Activated CD8-positive, alpha-beta memory T cell treated with anti-CD3 and anti-CD28 coated beads, Interleukin-2, amount 10 ng/mL, durations not matched to agents 7 days and 5 days (primary cell): ENCODE measurements around the gene TBCE. TPM values are rescaled to one million over a fixed set of nuclear protein-coding genes. Genes with fewer than 3 reads are reported as not detected.
"Not testable (repeated sequence)": the region's sequence is repeated elsewhere in the genome, so short reads cannot be mapped to it uniquely, and the experiment has no call there.

Source experiments
- ATAC-seq: fragments of 150-1000 bp; cut with Tn5 transposase; one replicate; pipeline ENCODE4 v1.10.0; 2021; ENCODE audit warnings: moderate library complexity
- CTCF ChIA-PET: fragments of 350-600 bp; sonication (Branson Sonifier 250); formaldehyde crosslinking; loops from one replicate; lab custom pipeline; 2021; ENCODE audit warnings: antibody characterized with exemption; lab: Charles Lee
- DNase-seq: peaks from one replicate; pipeline ENCODE4 v3.0.0-alpha.2; 2020
- H3K27ac Mint-ChIP-seq: one replicate; pipeline ENCODE4 v1.8.0; 2021; ENCODE audit warnings: mild to moderate bottlenecking, mixed read lengths
- H3K27me3 Mint-ChIP-seq: one replicate; pipeline ENCODE4 v1.8.0; 2021; ENCODE audit warnings: mixed read lengths
- H3K36me3 Mint-ChIP-seq: one replicate; pipeline ENCODE4 v1.8.0; 2021; ENCODE audit warnings: mild to moderate bottlenecking, mixed read lengths
- H3K4me1 Mint-ChIP-seq: one replicate; pipeline ENCODE4 v1.8.0; 2021; ENCODE audit warnings: mixed read lengths
- H3K4me3 Mint-ChIP-seq: one replicate; pipeline ENCODE4 v1.8.0; 2021; ENCODE audit warnings: mild to moderate bottlenecking, moderate library complexity, mixed read lengths
- H3K9me3 Mint-ChIP-seq: one replicate; pipeline ENCODE4 v1.8.0; 2022; ENCODE audit warnings: low read depth, mixed read lengths
- total RNA-seq, 2 experiments: library from RNA; stranded (reverse); gene quantifications; one replicate each; pipeline ENCODE4 v1.2.3, GENCODE V29; 2021

Gene TBCE
- total RNA-seq, 2 experiments from 2014 or later = 27.4 to 30.2 TPM

DNA sequence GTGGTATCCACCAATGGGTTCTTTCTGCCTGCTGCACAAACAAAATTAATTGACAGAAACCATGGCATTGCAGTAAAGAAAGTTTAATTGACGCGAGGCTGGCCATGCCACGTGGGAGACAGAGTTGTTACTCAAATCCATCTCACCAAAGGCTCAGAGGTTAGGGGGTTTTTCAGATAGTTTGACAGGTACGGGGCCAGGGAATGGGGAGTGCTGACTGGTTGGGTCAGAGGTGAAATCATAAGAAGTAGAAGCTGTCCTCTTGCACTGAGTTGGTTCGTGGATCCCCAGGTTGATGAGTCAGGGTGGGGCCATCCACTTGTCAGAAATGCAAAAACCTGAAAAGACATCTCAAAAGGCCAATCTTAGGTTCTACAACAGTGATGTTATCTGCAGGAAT, 941 bp upstream of the TBCE start:
- H3K4me3 Mint-ChIP-seq = peak overlapping the region; percentile 96
- H3K27me3 Mint-ChIP-seq = no peaks in the 10 kb centered on the region
- CTCF ChIA-PET = interaction anchor here (1.6 to 2.4 kb wide), 2 partner anchors 50 to 138 kb away, joined by 6 to 7 read pairs; partner anchors contain the start of gene B3GALNT2
- peak overlapping the region; percentile 61 for H3K27ac Mint-ChIP-seq
- H3K4me1 Mint-ChIP-seq = peaks cover 27% of the 10 kb centered on the region
- ATAC-seq (no peak), DNase-seq (no peak)
- H3K36me3 Mint-ChIP-seq = peaks cover 5% of the 10 kb centered on the region
- no peaks in the 10 kb centered on the region for H3K9me3 Mint-ChIP-seq

DNA sequence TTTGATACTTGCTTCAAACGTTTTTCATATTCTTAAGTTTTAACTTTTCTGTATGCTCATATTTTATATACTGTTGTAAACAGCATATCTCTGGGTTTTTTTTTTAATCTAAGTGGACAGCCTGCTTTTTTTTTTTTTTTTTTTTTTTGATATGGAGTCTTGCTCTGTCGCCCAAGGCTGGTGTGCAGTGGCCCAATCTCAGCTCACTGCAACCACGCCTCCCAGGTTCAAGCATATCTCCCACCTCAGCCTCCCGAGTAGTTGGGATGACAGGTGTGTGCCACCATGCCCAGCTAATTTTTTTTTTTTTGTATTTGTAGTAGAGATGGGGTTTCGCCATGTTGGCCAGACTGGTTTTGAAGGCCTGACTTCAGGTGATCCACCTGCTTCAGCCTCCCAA, 1.2 kb downstream of the TBCE start:
- DNase-seq = no peak
- Mint-ChIP-seq H3K36me3 (peaks cover 5% of the 10 kb centered on the region), H3K9me3 (no peaks in the 10 kb centered on the region), H3K27ac (no peak overlapping the region), H3K27me3 (no peaks in the 10 kb centered on the region), H3K4me1 (peaks cover 27% of the 10 kb centered on the region), H3K4me3 (peak overlapping the region; percentile 96)
- ATAC-seq = no peak
- CTCF ChIA-PET = interaction anchor here (0.8 to 1.2 kb wide), 2 partner anchors 39 to 40 kb away, joined by 3 read pairs; no protein-coding TSS in a partner anchor

DNA sequence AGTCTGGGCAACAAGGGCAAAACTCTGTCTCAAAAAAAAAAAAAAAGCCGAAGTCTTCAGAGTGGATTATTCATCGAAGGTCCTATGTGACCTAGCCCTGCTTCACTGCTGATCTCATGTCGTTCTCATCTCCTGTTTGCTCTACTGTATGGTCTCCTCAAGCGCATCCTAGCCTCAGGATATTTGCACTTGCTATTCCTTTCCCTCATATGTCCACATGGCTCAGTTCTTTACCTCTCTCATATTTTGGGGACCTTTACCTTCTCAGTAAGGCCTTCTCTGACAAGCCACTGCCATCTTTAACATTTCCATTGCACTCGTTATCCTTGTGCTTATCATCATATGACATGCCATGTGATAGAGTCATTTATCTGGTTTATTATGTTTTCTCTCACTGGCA, 2.6 kb downstream of the TBCE start:
- Mint-ChIP-seq H3K27me3 (no peaks in the 10 kb centered on the region), H3K9me3 (no peaks in the 10 kb centered on the region), H3K27ac (no peak overlapping the region), H3K36me3 (peaks cover 7% of the 10 kb centered on the region), H3K4me1 (peaks cover 27% of the 10 kb centered on the region), H3K4me3 (peak overlapping the region; percentile 10)
- ATAC-seq = no peak
- CTCF ChIA-PET = no interaction called here
- no peak for DNase-seq

DNA sequence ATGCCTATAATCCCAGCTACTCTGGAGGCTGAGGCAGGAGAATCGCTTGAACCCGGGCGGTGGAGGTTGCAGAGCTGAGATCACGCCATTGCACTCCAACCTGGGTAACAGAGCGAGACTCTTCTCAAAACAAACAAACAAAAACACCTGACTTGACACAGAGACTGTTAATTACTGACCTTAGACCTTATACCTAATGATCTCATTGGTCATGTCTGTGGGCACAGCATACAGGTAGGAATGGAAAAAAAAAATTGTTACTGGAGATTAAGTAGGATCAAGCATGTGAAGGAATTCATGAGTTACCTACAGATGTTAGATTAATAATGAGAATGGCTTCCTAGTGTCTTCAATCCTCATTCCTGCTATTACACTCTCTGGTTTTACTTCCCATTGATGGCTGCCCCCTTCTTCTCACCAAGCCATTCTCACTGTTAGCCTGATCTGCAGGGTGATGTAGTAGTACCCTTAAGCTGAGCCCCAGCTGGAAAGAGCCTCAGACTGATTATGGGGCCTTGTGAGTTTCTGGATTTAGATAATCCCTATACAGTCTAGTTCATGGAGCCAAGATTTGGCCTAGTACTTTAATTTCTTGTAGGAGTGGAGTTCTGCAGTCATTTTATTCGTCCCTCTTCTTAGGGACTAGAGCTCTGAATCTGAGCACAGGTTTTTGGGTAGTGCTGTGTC, 8.8 kb downstream of the TBCE start:
- no peak for ATAC-seq
- Mint-ChIP-seq H3K4me1 (no peaks in the 10 kb centered on the region), H3K27ac (no peak overlapping the region), H3K4me3 (no peak overlapping the region), H3K9me3 (no peaks in the 10 kb centered on the region), H3K36me3 (peaks cover 19% of the 10 kb centered on the region), H3K27me3 (no peaks in the 10 kb centered on the region)
- CTCF ChIA-PET = interaction anchor here (1.3 kb wide), 1 partner anchor 9 kb away, joined by 4 read pairs; the partner anchor contains the start of gene TBCE
- DNase-seq = no peak

DNA sequence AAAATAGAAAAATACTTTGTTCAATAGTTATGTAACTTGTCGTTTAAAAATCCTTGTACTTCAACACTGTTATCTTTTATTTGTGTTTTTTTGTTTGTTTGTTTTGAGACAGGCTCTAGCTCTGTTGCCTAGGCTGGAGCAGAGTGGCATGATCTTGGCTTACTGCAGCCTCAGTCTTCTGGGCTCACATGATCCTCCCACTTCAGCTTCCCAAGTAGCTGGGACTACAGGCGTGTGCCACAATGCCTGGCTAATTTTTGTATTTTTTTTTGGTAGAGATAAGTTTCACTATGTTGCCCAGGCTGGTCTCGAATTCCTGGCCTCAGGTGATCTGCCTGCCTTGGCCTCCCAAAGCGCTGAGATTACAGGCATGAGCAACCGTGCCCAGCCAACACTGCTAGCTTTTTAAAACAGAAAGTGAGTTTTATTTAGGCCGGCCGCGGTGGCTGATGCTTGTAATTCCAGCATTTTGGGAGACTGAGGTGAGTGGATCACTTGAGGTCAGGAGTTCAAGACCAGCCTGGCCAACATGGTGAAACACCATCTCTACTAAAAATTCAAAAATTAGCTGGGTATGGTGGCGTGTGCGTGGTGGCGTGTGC, 11.0 kb downstream of the TBCE start:
- H3K27ac Mint-ChIP-seq, H3K4me3 Mint-ChIP-seq, H3K27me3 Mint-ChIP-seq, DNase-seq, H3K4me1 Mint-ChIP-seq, H3K9me3 Mint-ChIP-seq, CTCF ChIA-PET, ATAC-seq: not testable (repeated sequence)
- peaks cover 27% of the 10 kb centered on the region for H3K36me3 Mint-ChIP-seq

DNA sequence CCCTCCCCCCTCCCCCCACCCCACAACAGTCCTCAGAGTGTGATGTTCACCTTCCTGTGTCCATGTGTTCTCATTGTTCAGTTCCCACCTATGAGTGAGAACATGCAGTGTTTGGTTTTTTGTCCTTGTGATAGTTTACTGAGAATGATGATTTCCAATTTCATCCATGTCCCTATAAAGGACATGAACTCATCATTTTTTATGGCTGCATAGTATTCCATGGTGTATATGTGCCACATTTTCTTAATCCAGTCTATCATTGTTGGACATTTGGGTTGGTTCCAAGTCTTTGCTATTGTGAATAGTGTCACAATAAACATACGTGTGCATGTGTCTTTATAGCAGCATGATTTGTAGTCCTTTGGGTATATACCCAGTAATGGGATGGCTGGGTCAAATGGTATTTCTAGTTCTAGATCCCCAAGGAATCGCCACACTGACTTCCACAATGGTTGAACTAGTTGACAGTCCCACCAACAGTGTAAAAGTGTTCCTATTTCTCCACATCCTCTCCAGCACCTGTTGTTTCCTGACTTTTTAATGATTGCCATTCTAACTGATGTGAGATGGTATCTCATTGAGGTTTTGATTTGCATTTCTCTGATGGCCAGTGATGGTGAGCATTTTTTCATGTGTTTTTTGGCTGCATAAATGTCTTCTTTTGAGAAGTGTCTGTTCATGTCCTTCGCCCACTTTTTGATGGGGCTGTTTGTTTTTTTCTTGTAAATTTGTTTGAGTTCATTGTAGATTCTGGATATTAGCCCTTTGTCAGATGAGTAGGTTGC, 14.9 kb downstream of the TBCE start:
- H3K9me3 Mint-ChIP-seq, H3K4me1 Mint-ChIP-seq, H3K27ac Mint-ChIP-seq, CTCF ChIA-PET, DNase-seq, ATAC-seq, H3K27me3 Mint-ChIP-seq, H3K4me3 Mint-ChIP-seq: not testable (repeated sequence)
- H3K36me3 Mint-ChIP-seq = peaks cover 29% of the 10 kb centered on the region

DNA sequence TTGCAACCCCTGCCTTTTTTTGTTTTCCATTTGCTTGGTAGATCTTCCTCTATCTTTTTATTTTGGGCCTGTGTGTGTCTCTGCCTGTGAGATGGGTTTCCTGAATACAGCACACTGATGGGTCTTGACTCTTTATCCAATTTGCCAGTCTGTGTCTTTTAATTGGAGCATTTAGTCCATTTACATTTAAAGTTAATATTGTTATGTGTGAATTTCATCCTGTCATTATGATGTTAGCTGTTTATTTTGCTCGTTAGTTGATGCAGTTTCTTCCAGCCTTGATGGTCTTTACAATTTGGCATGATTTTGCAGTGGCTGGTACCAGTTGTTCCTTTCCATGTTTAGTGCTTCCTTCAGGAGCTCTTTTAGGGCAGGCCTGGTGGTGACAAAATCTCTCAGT, 18.4 kb downstream of the TBCE start:
- H3K4me1 Mint-ChIP-seq, DNase-seq, H3K9me3 Mint-ChIP-seq, H3K27ac Mint-ChIP-seq, H3K27me3 Mint-ChIP-seq, ATAC-seq, CTCF ChIA-PET, H3K4me3 Mint-ChIP-seq: not testable (repeated sequence)
- H3K36me3 Mint-ChIP-seq = peaks cover 34% of the 10 kb centered on the region

DNA sequence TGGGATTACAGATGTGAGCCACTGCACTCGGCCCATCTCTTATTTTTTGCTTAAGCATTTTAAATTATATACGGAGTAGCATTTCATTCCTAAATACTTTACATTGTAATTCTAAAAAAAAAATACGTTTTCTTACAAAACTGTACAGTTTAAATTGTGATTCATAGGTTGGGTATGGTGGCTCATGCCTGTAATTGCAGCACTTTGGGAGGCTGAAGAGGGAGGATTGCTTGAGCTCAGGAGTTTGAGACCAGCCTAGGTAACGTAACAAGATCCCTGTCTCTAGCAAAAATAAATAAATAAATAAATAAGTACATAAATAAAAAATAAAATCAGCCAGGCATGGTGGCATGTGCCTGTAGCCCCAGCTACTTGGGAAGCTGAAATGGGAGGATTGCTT, 24.6 kb downstream of the TBCE start:
- no peak overlapping the region for H3K27ac Mint-ChIP-seq
- no peaks in the 10 kb centered on the region for H3K4me1 Mint-ChIP-seq
- peaks cover 19% of the 10 kb centered on the region for H3K36me3 Mint-ChIP-seq
- CTCF ChIA-PET = interaction anchor here (1.5 kb wide), 1 partner anchor 25 kb away, joined by 4 read pairs; no protein-coding TSS in a partner anchor
- H3K9me3 Mint-ChIP-seq = peaks cover 4% of the 10 kb centered on the region
- no peaks in the 10 kb centered on the region for H3K27me3 Mint-ChIP-seq
- DNase-seq (no peak), ATAC-seq (no peak)
- no peak overlapping the region for H3K4me3 Mint-ChIP-seq

DNA sequence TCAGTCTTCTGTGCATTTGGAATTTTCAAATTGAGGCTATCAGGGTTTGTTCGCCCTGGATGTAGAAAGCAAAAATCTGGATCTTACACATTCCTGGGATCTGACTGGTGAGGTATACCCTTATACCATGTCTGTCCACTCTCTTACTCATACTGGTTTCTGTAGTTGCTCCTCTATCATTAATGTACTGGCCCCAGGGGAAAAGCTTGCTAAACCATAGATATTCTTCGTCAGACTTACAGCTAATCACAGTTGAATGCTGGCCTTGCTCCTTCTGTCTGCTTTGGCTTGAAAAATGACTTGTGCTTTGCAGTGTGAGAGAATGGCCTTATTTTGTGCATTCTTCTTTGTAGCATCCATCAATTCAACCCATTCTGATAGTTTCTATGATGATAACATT, 30.5 kb downstream of the TBCE start:
- Mint-ChIP-seq H3K4me3 (no peak overlapping the region), H3K4me1 (peaks cover 2% of the 10 kb centered on the region), H3K27ac (no peak overlapping the region), H3K9me3 (no peaks in the 10 kb centered on the region), H3K36me3 (peaks cover 4% of the 10 kb centered on the region), H3K27me3 (no peaks in the 10 kb centered on the region)
- no peak for ATAC-seq
- DNase-seq = no peak
- CTCF ChIA-PET = no interaction called here

DNA sequence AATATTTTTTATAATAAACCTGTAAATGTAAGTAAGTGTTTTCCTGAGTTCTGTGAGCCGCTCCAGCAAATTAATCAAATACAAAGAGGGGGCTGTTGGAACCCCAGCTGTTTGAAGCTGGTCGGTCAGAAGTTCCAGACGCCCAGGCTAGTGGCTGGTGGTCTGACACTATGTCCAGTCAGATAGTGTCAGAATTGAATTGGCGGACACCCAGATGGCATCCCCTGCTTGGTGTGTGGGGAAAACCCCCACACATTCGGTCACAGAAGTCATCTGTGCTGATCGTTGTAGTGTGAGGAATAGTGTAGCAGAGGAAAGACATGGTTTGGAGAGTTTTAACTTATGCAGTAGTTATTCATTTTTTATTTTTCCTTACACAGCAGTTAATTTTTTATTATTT, 32.4 kb downstream of the TBCE start:
- CTCF ChIA-PET = no interaction called here
- Mint-ChIP-seq H3K27me3 (no peaks in the 10 kb centered on the region), H3K4me1 (peaks cover 2% of the 10 kb centered on the region), H3K4me3 (no peak overlapping the region), H3K27ac (no peak overlapping the region), H3K36me3 (peaks cover 6% of the 10 kb centered on the region), H3K9me3 (no peaks in the 10 kb centered on the region)
- ATAC-seq (no peak), DNase-seq (no peak)

DNA sequence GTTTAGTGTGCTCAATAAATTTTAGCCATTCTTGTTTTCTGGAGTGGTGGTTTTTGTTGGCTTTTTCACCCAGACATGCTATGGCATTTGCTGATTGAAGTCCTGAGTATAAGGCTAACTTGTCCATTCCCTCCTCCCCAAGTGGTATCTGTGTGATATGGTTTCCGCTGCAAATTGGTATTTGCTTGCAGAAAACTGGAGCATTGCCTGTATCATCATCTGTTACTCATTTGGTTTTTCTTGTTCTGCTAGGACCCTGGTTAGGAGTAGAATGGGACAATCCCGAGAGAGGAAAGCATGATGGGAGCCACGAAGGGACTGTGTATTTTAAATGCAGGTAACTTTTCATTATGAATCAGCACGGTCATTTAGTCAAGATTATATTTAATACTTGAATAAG, 34.0 kb downstream of the TBCE start:
- peaks cover 2% of the 10 kb centered on the region for H3K4me1 Mint-ChIP-seq
- no peak overlapping the region for H3K27ac Mint-ChIP-seq
- CTCF ChIA-PET = no interaction called here
- ATAC-seq = no peak
- no peak overlapping the region for H3K4me3 Mint-ChIP-seq
- H3K27me3 Mint-ChIP-seq = no peaks in the 10 kb centered on the region
- DNase-seq = no peak
- H3K36me3 Mint-ChIP-seq = peaks cover 2% of the 10 kb centered on the region
- H3K9me3 Mint-ChIP-seq = no peaks in the 10 kb centered on the region

DNA sequence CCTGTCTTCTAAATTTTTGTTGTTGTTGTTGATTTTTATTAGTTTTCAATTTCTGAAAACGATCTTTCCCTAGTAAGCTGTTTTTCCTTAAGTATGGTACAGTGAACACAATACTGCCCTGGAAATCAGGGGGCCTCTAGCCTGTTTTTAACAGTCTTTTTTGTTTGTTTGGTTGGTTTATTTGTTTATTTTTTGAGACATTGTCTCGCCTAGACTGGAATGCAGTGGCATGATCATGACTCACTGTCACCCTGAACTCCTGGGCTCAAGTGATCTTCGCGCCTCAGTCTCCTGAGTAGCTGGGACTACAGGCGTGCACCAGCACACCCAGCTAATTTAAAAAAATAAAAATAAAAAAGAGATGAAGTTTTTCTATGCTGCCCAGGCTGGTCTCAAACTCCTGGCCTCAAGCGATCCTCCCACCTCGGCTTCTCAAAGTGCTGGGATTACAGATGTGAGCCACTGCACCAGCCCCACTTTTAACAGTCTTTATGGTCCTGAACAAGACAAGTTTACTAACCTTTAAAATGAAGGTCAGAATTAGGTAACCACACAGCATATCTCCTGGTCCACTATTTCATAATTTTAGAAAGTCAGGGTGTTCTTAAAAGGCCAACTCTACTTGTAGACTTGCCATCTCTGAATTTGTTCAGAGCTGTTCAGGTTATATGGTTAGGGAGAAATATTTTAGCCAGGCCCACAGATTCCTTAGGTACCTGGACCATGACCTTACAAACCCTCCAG, 35.4 kb downstream of the TBCE start:
- no peak overlapping the region for H3K27ac Mint-ChIP-seq
- CTCF ChIA-PET = interaction anchor here (0.6 kb wide), 1 partner anchor 310 kb away, joined by 6 read pairs; no protein-coding TSS in a partner anchor
- no peaks in the 10 kb centered on the region for H3K27me3 Mint-ChIP-seq
- H3K9me3 Mint-ChIP-seq = no peaks in the 10 kb centered on the region
- H3K4me3 Mint-ChIP-seq = no peak overlapping the region
- peaks cover 2% of the 10 kb centered on the region for H3K36me3 Mint-ChIP-seq
- no peak for ATAC-seq
- H3K4me1 Mint-ChIP-seq = peaks cover 2% of the 10 kb centered on the region
- no peak for DNase-seq

DNA sequence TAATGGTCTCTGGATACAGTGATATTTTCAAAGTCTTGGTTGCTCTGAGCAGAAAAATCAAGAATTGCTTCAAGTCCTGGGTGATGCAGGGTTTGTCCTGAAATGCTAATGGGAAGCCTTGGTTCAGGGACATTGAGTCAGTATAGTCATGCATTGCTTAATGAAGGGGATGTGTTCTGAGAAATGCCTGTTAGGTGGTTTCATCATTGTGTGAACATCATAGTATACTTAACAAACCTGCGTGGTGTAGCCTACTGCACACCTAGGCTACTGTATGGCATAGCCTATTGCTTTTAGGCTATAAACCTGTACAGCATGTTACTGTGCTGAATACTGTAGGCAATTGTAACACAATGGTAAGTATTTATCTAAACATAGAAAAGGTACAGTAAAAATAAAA, 36.4 kb downstream of the TBCE start:
- no peak overlapping the region for H3K27ac Mint-ChIP-seq
- H3K9me3 Mint-ChIP-seq = no peaks in the 10 kb centered on the region
- ATAC-seq = no peak
- peaks cover 2% of the 10 kb centered on the region for H3K36me3 Mint-ChIP-seq
- H3K4me3 Mint-ChIP-seq = no peak overlapping the region
- no peaks in the 10 kb centered on the region for H3K4me1 Mint-ChIP-seq
- CTCF ChIA-PET = no interaction called here
- H3K27me3 Mint-ChIP-seq = no peaks in the 10 kb centered on the region
- DNase-seq = no peak
